GM21515 (cell line): ENCODE measurements around the gene WDR83.
"Not testable (repeated sequence)": the region's sequence is repeated elsewhere in the genome, so short reads cannot be mapped to it uniquely, and the experiment has no call there.

Experiments
- ATAC-seq: cut with Tn5 transposase; IDR thresholded peaks from one replicate; pipeline ENCODE4 v1.9.1; 2021; ENCODE audit not compliant: unreplicated experiment

WDR83 gene

DNA sequence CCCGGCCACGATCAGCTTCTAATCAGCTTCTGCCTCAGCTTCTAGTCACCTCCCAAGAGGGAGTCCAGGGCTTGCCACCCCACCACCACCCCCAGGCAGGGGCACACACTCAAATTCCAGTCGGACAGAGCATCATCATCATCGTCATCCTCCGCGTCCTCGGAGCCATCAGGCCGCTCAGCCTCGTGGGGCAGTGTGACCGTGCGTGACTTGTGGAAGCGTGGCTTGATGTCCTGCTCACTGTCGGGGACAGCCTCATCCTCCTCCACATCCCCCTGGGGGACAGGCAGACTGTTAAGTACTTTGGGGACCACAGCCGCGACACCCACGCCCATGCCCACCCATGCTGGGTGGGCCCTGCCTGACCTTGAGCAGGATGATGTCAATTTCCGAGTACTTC is 44.6 kb downstream of the WDR83 start:
- ATAC-seq = no peak

DNA sequence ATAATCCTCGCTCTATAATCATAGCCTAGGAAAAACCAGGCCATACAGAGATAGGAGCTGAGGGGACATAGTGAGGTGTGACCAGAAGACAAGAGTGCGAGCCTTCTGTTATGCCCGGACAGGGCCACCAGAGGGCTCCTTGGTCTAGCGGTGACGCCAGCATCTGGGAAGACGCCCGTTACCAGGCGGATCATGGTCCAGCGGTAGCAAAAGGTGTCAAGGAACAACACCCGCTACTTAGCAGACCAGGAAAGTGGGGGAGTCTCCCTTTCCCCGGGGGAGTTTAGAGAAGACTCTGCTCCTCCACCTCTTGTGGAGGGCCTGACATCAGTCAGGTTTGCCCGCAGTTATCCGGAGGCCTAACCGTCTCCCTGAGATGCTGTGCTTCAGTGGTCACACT is 45.5 kb downstream of the WDR83 start:
- not testable (repeated sequence) for ATAC-seq

DNA sequence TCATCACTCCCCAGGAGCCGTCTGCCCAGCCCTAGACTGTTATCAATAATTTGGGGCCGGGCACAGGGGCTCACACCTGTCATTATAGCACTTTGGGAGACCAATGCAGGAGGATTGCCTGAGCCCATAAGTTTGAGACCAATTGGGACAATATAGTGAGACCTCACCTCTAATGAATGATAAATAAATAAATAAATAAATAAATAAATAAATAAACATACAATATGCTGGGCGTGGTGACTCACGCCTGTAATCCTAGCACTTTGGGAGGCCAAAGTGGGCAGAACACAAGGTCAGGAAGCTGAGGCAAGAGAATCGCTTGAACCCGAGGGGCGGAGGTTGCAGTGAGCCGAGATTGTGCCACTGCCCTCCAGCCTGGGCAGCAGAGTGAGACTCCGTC is 46.7 kb downstream of the WDR83 start:
- ATAC-seq = not testable (repeated sequence)

DNA sequence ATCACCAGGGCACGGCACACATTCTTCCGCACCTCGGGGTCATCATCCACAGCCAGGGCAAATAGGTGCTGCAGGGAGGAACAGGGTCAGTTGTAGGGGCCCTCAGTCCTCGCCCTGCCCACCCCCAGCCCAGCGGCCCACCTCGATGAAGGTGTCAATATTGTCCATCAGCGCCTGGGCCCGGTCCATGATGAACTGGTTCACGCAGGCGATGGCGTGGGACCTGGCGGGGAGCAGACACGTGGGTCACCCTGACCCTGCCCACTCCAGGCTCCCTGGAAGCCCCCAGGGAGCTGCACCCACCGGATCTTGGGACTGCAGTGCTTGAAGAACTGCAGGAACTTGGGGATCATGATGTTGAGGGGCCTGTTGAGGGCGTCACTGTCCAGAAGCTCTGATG is 48.5 kb downstream of the WDR83 start:
- no peak for ATAC-seq

DNA sequence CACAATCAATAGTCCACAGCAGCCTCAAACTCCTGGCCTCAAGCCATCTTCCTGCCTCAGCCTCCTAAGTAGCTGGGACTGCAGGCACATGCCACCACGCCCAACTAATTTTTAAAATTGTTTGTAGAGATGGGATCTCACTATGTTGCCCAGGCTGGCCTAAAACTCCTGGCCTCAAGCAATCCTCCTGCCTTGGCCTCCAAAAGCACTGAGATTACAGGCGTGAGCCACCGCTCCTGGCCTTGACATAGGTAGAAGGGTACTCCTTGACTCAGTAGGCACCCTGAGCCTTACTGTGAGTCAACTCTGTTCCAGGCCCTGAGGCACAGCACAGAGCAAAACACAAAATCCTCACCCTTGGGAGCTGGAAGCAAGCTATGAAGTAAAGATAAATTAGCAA is 49.3 kb downstream of the WDR83 start:
- no peak for ATAC-seq

DNA sequence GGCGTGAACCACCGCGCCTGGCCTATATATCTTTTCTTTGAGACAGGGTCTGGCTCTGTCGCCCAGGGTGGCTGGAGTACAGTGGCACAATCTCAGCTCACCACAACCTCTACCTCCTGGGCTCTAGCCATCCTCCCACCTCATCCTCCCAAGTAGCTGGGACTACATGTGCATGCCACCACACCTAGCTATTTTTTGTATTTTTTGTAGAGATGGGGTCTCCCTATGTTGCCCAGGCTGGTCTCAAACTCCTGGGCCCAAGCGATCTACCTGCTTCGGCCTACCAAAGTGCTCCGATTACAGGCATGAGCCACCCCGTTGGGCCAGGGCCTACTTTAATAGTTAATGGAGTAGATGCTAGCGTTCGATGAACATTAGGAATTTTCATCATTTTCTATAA is 53.7 kb downstream of the WDR83 start:
- ATAC-seq = no peak

DNA sequence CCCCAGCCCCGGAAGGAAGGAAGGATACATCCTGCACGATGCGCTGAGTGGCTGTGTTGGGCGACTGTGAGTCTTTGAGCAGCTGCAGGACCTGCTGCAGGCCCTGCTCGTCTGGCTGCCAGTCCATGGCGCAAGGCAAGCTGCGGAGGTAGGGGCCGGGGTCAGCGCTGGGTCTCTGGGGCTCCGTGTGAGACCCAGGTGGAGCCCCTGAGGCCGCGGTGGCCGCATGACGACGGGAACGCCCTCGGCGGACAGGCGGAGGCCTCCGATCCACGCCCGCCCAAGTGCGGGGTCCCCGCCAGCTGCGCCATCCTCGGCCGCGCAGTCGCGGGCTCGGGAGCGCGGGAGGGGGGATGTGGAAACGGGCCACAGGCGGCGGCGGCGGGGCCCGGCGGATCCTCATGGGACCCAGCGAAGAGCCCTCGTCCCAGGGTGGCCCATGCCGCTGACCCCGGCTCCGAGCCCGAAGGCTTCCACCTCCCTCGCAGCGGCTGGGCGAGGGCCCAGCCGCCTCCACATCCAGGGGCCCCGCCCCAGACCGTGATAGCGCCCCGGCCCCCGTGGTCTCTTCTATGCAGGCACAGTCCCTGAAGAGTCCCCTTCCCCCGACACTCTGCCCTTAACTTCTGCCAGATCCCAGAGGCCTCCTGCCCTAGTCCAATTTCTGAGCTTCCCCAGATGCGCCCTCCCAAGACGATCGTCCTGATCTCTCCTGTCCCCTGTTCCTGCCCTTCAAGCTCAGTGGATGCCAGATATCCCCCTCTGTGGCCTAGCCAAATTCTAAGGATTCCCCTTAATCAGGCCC is 54.4 kb downstream of the WDR83 start:
- no peak for ATAC-seq

DNA sequence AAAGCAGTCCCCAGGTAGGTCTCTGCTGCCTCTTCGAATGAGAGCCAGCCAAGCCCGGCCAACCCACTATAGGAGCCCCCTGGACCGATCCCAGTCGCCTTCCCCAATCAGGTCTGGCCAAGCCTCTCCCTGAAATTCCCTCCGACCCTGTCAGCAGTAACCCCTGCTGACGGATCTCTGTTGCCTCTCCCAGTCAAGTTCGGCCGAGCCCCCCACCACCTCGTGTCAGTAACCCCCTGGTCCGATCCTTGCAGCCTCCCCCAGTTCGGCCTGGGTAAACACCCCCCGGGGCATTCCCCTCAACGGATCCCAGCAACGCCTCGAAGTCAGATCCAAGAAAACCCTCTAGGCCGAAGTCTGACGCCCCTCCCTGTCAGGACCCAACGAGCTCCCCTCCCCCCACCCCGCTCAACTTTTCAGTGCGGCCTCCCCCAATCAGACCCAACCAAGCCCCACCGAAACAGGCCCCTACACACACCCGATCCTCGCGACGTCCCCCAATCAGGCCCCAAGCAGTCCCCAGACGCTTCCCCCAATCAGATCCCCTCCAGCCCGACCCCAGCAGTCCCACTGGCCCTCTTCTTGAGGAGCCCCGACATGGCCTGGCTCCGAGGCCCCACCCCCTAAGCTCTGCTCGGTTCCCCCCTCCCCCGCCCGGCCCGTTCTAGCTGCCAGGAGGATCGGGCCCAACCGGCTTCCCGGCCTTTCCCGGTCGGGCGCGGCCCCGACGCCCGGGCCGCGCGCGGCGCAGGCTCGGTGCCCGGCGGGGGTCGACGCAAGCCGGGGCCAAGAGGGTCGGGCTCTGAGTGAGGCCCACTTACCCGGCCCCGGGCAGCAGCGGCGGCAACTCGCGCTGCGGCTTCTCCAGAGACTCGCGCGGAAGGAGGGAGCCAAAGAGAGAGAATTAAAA is 55.3 kb downstream of the WDR83 start:
- ATAC-seq = peak; percentile 29

DNA sequence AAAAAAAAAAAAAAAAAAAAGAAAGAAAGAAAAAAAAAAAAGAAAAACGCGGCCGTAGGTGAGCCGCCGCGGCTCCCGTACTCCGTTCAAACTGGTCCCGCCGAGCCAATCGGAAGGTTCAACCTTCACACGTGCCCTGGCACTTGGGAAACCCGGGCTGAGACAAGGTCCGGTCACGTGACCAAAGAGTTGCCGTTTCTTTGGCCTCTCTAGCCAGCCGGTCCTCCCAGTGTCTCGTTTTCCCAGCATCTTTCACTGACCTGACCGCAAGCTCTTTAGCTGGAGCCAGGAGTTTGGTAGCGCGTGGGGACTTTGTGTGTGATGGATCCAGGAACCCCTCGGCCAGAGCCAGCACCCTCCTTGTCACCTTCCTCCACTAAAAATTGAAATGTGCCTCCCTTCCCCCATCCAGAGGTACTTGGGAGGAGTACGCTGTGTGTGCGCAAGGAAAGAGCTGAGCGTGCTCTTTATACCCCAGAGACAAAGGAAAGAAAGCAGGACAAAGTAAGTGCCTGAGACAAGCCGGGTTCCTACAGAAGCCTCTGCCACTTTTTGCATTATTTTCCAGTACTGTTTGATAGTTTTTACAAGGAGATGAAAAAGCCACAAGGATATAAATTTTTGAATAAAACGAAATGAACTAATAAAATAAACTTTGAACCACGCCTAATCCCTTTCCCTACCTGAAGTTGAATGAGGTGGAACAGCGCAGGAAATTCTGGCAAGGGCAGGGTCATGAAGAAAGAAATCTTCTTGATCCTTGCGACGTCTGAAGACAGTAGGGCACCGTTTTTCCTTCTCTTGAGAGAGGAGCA is 56.2 kb downstream of the WDR83 start:
- peak; percentile 69 for ATAC-seq

DNA sequence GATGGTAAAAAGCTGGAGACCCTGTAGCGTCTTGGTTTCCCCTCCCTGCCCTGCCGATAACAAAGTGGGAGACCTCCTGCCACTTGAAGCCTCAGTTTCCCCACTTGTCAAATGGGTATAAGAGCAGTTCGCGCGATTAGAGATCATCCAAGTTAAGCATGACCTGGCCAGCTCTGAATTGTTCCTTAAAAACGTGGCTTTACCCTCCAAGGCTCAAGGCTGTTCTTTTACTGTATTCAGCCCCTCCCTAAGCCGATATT is 56.7 kb downstream of the WDR83 start:
- ATAC-seq = no peak

DNA sequence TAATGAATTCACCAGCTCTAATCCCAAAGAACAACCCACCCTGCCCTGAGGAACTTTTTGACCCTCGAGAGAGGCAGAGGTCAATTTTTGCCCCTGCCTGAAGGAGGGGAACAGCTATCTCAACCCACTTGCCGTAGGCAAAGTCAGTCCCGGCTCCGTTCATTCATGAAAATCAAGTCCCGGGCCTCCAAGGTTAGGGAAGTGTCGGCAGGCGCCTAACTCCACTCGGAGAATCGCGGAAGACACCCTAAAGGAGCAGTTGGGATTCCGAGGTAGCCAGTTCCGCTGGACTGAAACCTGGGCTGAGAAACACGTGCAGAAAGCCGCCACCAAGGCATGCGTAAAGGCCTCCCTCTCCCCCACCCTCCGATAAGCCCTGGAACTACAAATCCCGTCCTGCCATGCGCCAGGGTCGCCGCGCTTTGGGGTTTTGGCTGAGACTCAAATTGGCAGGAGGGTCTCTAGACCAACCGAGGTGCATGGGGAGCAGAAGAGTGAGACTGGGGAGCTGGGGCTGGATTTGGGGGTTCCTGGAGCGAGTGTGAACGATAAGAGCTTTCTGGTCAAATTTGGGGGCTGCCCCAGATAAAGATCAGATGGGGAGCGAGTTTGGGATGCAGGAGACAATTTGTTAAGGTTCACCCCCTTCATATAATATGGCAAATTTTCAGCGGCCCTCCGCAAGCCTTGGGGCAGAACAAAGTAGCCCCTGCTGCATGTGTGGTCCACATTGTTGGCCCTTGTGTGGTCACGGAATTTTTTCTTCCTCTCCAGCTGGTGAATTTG is 57.2 kb downstream of the WDR83 start, which contains the start of gene TNPO2:
TSS of gene TNPO2 (minus strand) at position 292 of the 786 bp plus-strand sequence. CDS start 2,955 bp downstream, outside the sequence.
- ATAC-seq = no peak
